Colonic mucosa (tissue), 4 donors: ENCODE data around the gene NDUFC2. TPM values are rescaled to one million over a fixed set of nuclear protein-coding genes. Genes with fewer than 3 reads are reported as not detected.
A peak's percentile ranks its signal among the peaks of the same experiment; 100 is the strongest.

ENCODE experiments used
- DNase-seq: peaks from one replicate; pipeline ENCODE4 v3.0.0-alpha.2; 2020
- H3K27ac ChIP-seq: fragments of 200-600 bp; one replicate; pipeline ENCODE4 v1.8.0; 2021
- H3K27me3 ChIP-seq: fragments of 200-600 bp; one replicate; pipeline ENCODE4 v1.8.0; 2021
- H3K36me3 ChIP-seq: fragments of 200-600 bp; one replicate; pipeline ENCODE4 v1.8.0; 2021
- H3K4me1 ChIP-seq: fragments of 200-600 bp; one replicate; pipeline ENCODE4 v1.8.0; 2021; ENCODE audit warnings: mild to moderate bottlenecking
- H3K4me3 ChIP-seq: fragments of 200-600 bp; one replicate; pipeline ENCODE4 v1.8.0; 2021
- H3K9ac ChIP-seq, 2 donors: one replicate each; pipeline ENCODE4 v1.7.0; 2013; ENCODE audit warnings: control low read depth in 2 of 2, low read depth in 2 of 2, low read length in 2 of 2
- H3K9me3 ChIP-seq: fragments of 200-600 bp; one replicate; pipeline ENCODE4 v1.8.0; 2021
- CTCF ChIP-seq: fragments of 200-600 bp; IDR thresholded peaks from one replicate; pipeline ENCODE4 v1.8.0; 2022; ENCODE audit warnings: antibody characterized with exemption, mild to moderate bottlenecking
- intact Hi-C: fragments of 100-400 bp; cut with DNase I; formaldehyde crosslinking; loops from one replicate; pipeline ENCODE4 v1.14.1; 2022
- total RNA-seq, 2 donors: library from RNA; stranded (reverse); fragmentation: NEBNext Ultra II Directional in 1 of 2; extraction: Animal tissue kit (Norgen Biotek cat#: 25700) in 1 of 2; gene quantifications; one replicate each; pipeline ENCODE4 v1.2.1, GENCODE V29; 2021
- donor health status: healthy.
- donor health status: DM: no; HTN: no; CAD: no.
- donor health status: DM: no; HTN: no; CAD: no.

The NDUFC2 gene
- total RNA-seq, 2 donors from 2014 or later, result 226 to 288 TPM

GRCh38 chr11:78039919-78040671 is 39.6 kb downstream of the NDUFC2 start:
- peak overlapping the region; percentile 68 for H3K27ac ChIP-seq
- no peak overlapping the region for H3K4me3 ChIP-seq
- no peak for TF ChIP-seq CTCF
- H3K9ac ChIP-seq, result peak overlapping the region in 1 of 2 donors; percentile 65
- peak; percentile 83 for DNase-seq
- H3K9me3 ChIP-seq, result no peaks in the 10 kb centered on the region
- H3K4me1 ChIP-seq, result peaks cover 15% of the 10 kb centered on the region
- H3K27me3 ChIP-seq, result no peaks in the 10 kb centered on the region
- no peaks in the 10 kb centered on the region for H3K36me3 ChIP-seq
- intact Hi-C loops, result no loop called here

- intact Hi-C loops, result no loop called here
Observed at GRCh38 chr11:78039391-78039918, 40.2 kb downstream of the NDUFC2 start.

GRCh38 chr11:78038697-78039313 is 40.9 kb downstream of the NDUFC2 start:
- H3K4me3 ChIP-seq, result no peak overlapping the region
- H3K4me1 ChIP-seq, result peaks cover 15% of the 10 kb centered on the region
- peak; percentile 89 for DNase-seq
- TF ChIP-seq CTCF, result no peak
- H3K27me3 ChIP-seq, result no peaks in the 10 kb centered on the region
- intact Hi-C loops, result no loop called here
- H3K9me3 ChIP-seq, result no peaks in the 10 kb centered on the region
- peak overlapping the region in 1 of 2 donors; percentile 32 for H3K9ac ChIP-seq
- H3K36me3 ChIP-seq, result no peaks in the 10 kb centered on the region
- H3K27ac ChIP-seq, result peak overlapping the region; percentile 68

More at GRCh38 chr11:78039391-78039918, 40.2 kb downstream of the NDUFC2 start:
- Histone ChIP-seq H3K27me3 (no peaks in the 10 kb centered on the region), H3K27ac (peak overlapping the region; percentile 68), H3K4me3 (no peak overlapping the region), H3K4me1 (peaks cover 15% of the 10 kb centered on the region), H3K36me3 (no peaks in the 10 kb centered on the region), H3K9me3 (no peaks in the 10 kb centered on the region), H3K9ac (peak overlapping the region in 1 of 2 donors; percentile 65)
- no peak for TF ChIP-seq CTCF
- DNase-seq, result no peak

GRCh38 chr11:78037825-78038620 is 41.6 kb downstream of the NDUFC2 start:
- no peak overlapping the region for H3K4me3 ChIP-seq
- no peaks in the 10 kb centered on the region for H3K27me3 ChIP-seq
- DNase-seq, result no peak
- peaks cover 15% of the 10 kb centered on the region for H3K4me1 ChIP-seq
- peak overlapping the region; percentile 68 for H3K27ac ChIP-seq
- TF ChIP-seq CTCF, result no peak
- peak overlapping the region in 1 of 2 donors; percentile 32 for H3K9ac ChIP-seq
- no peaks in the 10 kb centered on the region for H3K36me3 ChIP-seq
- intact Hi-C loops, result no loop called here
- H3K9me3 ChIP-seq, result no peaks in the 10 kb centered on the region

GRCh38 chr11:78037056-78037455 is 42.6 kb downstream of the NDUFC2 start:
- Histone ChIP-seq H3K27ac (peak overlapping the region; percentile 68), H3K9ac (peak overlapping the region in 1 of 2 donors; percentile 15), H3K36me3 (no peaks in the 10 kb centered on the region), H3K4me1 (peaks cover 15% of the 10 kb centered on the region), H3K4me3 (no peak overlapping the region), H3K27me3 (no peaks in the 10 kb centered on the region), H3K9me3 (no peaks in the 10 kb centered on the region)
- DNase-seq, result peak; percentile 80
- intact Hi-C loops, result no loop called here
- no peak for TF ChIP-seq CTCF
